GM18868 (cell line): ENCODE data around the gene TNS3.
A peak's percentile ranks its signal among the peaks of the same experiment; 100 is the strongest.
"Not testable (repeated sequence)": the region's sequence is repeated elsewhere in the genome, so short reads cannot be mapped to it uniquely, and the experiment has no call there.

Experiments
- ATAC-seq: cut with Tn5 transposase; IDR thresholded peaks from one replicate; pipeline ENCODE4 v1.9.1; 2021; ENCODE audit warnings: mild to moderate bottlenecking, moderate library complexity; ENCODE audit not compliant: unreplicated experiment

The TNS3 gene

GRCh38 chr7:47581804-47582763, at the start of gene TNS3:
TSS of gene TNS3 (minus strand) at chr7:47582111. CDS start at chr7:47439636, 142,475 bp downstream.
- no peak for ATAC-seq

- no peak for ATAC-seq
These were observed 49.8 kb upstream of the TNS3 start for GRCh38 chr7:47631711-47632110.

GRCh38 chr7:47627580-47628283, 45.8 kb upstream of the TNS3 start:
- ATAC-seq: peak; percentile 79

DNA sequence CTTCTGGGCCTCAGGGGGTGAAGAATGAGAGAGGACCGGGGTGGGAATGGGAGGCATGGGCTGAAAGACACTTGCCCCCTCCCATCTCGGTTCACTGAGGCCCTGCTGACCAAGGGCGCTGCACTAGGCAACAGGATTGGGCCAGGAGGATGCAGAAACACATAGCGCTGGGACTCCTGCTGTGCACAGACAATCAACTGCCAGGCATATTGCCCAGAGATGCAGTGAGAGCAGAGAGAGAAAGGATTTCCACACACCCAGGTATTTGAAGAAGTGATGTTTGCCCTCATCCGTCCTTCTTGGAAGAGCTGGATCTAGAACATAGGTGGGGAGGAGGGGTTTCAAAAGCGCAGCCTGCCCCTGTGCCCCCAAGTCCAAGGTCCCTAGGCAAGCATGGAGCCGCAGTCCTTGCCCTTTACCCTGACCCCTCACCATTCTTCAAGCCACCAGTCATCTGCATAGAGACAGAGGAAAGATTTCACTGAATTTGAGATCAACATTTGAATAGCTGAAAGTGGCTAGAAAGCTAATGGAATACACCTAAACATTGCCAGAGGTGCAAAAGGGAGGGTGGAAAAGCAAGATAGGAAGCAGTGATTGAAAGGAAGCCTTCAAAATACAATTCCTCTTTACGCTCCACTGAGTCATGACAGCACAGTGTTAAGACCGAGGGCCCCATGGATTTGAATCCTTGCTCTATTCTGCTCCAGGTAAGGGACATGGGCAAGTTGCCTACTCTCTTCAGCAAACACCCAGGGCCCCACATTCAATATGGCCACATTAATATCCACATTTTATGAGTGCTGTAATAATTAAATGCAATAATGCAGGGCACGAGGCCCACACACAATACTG, 44.2 kb upstream of the TNS3 start:
- ATAC-seq: no peak

GRCh38 chr7:47624689-47625088, 42.8 kb upstream of the TNS3 start:
- ATAC-seq: no peak

GRCh38 chr7:47622946-47623640, 41.2 kb upstream of the TNS3 start:
- ATAC-seq: no peak

DNA sequence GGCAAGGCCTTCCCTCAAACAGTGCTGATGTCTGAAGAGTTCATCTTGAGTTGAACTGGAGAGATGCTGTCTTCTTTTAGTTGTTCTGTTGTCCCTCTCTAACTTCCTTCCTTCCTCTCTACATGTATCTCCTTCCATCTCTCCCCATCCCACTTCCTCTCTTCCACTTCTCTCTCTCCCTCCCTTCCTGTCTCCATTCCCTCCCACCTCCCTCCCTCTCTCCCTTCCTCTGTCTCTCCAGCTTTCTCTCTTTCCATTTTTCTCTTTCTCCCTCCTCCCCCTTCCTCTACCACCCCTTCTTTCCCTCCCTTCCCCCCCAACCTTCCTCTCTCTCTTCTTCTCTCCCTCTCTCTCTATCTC, 40.7 kb upstream of the TNS3 start:
- ATAC-seq: no peak

DNA sequence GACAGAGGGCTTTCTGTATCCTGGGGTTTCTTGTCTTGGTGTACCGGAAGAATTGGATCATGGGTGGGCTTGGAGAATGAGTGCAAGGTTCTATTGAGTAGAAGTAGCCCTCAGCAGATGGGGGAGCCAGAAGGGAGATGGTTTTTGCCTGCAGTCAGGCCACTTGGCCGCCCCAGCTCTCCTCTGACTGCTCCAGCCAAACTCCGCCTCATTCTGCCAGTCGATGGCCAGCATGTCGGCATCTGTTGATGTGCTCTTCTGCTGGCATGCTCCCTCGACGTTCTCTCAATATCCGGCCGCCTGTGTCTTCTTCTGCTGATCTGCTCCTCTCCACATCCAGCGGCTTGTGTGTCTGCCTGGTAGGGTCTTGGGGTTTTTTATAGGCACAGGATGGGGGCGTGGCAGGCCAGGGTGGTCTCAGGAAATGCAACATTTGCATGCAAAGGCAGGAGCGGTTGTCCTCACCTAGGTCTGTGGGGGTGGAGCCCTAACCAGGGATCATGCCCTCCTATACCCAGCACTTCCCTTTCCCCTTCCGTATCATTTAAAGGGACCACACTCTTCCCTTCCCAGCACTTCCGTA, 40.2 kb upstream of the TNS3 start:
- no peak for ATAC-seq

GRCh38 chr7:47621347-47621746, 39.4 kb upstream of the TNS3 start:
- ATAC-seq: no peak

DNA sequence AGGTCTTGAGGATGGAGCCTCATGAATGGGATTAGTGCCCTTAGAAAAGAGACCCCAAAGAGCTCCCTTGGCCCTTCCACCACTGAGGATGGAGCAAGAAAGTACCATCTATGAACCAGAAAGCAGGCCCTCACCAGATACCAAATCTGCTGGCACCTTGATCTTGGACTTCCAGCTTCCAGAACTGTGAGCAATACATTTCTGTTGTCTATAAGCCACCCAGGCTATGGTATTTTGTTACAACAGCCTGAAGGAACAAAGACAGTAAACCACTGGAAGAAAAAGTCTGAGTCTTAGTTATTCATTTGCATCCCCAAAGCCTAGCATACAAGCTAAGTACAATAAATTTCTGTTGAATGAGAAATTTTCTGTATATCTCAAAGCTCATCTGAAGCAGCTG, 37.9 kb upstream of the TNS3 start:
- ATAC-seq: no peak

DNA sequence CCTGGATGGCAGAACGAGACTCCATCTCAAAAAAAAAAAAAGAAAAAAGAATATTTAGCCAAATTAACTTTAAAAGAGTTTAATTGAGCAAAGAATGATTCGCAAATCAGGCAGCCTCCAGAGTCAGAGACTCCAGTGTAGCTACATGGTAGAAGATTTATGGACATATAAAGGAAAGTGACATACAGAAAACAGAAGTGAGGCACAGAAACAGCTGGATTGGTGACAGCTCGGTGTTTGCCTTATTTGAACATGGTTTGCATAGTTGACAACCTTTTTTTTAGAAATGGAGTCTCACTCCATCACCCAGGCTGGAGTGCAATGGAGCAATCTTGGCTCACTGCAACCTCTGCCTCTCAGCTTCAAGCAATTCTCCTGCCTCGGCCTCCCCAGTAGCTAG, 35.2 kb upstream of the TNS3 start:
- no peak for ATAC-seq

DNA sequence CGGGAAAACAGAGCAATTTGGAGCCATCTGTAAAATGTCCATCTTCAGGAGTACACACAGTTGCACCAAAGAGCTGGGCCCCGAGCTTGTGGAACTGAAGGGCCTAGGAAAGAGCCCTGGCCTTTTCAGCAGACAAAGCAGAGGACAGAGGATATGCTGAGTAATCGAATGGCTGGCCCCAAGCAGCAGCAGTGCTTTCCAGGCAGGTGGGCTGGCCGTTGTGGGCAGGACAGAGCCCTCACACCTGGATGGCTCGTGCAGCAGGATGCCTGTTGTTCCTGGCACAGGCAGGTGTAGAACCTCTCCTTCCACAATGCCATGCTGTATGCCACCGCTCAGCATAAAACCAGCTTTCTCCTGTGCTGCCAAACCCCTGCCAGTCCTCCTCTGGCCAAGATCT, 32.5 kb upstream of the TNS3 start:
- ATAC-seq: no peak

DNA sequence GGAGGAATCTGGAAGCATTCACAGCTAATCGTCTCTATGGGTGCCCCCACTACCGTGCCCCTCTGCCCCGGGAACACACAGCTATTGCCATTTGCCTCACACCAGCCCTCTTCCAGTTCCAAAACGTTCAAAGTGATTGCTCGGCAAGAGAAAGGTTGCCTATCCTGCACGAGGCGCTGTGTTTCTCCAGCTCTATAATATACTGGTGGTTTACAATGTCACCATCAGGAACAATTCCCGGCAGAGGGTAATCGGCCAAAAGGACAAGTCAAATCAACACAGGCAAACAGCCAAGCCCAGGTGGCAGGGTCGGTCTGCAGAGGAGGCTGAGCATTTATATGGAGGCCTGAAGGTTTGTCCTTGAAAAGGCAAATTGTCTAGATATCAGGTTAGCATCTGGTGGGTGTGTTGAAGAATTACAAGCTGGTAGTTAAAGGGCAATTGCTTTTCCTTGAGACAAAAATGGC, 29.2 kb upstream of the TNS3 start:
- no peak for ATAC-seq

GRCh38 chr7:47610506-47611044, 28.7 kb upstream of the TNS3 start:
- ATAC-seq: no peak

DNA sequence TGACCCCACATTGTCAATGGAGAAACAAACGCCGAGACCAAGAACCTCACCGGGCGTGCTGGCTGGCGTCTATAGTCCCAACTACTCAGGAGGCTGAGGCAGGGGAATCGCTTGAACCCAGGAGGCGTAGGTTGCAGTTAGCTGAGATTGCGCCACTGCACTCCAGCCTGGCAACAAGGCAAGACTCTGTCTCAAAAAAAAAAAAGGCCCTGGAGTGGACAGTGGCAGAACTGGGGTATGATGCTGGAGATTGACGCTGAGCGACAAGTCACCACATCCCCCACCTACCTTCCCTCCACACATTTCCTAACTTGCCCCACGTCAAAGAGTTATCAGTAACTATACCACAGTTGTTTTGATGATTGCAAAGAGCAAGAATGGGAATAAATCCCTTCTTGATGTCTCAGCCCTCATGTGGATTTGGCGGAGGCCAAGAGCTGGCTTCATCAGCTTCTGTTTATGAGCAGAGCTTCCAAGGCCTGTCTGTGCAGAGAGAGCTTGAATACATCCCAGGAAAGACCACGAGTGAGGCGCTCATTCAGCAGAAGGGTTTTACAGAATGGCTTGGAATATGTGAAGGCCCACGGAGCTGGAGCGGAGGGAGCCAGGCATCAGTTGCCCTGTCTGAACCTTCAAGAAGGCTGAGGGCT, 28.0 kb upstream of the TNS3 start:
- no peak for ATAC-seq

DNA sequence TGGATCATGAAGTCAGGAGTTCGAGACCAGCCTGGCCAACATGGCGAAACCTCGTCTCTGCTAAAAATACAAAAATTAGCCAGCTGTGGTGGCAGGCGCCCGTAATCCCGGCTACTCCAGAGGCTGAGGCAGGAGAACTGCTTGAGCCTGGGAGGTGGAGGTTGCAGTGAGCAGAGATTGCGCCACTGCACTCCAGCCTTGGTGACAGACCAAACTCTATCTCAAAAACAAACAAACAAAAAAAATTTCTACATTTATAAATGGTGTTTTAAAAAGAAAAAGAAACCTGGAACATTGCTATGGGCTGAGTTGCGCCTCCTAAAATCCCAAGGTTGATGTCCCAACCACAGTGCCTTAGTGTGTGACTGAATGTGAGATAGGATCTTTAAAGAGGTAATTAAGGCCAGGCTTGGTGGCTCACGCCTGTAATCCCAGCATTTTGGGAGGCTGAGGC, 24.7 kb upstream of the TNS3 start:
- ATAC-seq: not testable (repeated sequence)

DNA sequence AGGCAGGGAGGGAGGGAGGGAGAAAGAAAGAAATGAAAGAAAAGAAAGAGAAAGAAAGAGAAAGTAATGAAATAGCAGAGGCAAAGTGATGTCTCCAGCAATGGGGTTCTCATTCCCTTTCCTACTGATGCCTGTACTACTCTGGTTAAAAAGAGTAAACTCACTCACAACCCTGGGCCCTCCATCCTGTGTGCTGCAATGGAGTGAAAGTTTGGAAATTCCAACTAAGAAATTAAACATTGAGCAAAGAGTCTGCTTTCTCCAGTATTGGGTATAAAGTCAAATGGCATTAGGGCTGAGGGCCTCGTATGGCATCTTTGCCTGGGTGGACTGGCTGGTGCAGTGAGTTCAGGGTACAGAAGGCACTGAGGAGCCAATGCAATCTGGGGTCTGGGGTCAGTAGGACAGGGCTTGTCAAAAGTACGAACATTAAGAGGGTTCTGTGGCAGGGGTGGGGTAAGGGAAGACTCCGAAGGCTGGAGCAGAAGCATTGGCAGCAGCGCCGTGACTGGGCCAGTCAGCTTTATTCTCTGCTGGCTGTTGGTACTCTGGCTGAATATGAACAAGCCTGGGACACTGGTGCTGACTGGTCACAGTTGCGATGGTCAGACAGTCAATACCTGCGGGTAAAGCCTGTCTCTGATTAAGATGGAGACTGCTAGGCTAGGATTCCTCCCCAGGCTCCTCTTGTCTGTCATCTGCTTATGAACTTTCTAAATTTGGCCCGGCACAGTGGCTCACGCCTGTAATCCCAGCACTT, 24.1 kb upstream of the TNS3 start:
- no peak for ATAC-seq

GRCh38 chr7:47604496-47604890, 22.6 kb upstream of the TNS3 start:
- ATAC-seq: no peak
